ENCODE measurements around the gene VPS37C.
"Not testable (repeated sequence)": the region's sequence is repeated elsewhere in the genome, so short reads cannot be mapped to it uniquely, and the experiment has no call there.

VPS37C gene

DNA sequence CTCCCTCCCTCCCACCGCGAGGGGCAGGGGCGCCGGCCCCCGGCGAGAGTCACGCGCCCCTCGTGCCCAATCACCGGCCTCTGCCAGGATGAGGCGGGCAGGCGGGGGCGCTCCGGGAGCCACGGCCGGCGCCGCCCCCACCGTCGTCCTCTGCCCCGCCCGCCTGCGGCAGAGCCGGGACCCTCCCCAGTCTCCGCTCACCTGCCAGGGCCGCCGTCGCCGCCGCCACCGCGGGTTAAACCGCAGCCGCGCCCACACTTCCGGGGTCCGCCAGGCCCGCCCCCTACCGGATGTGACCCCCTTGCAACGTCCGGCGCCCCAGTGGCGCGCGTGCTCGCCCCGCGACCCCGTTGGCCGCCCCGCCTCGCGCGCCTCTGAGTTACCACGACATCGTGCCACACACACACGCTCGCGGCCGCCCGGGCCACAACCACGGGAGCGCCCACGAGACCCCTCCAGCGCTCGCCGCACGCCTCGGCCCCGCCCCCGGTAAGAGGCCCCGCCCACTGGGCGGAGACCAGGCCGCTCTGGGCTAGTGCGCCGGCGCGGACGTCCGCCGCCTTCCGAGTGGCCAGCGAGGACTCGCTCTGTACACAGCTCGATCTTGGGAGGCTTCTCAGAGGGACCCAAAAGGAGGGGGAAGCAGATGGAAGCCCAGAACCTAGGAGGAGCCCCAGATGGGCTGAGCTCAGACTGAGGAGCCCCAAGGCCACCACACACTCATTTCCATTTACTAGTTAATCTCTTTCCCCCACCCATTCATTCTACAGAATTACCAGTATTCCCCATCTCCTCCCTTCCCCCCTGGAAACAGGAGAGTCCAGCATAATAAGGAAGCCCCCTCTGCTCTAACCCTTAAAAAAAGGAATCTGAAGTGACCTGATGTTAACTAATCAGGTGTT is at the start of gene VPS37C:
Gene VPS37C, minus strand, starts transcription at position 237 of the 902 bp plus-strand sequence. CDS start 22,597 bp downstream, outside the sequence.
- H3K4me3 Mint-ChIP-seq = peak within 1 kb of the TSS; percentile 90
- H3K4me1 Mint-ChIP-seq = peaks cover 51% of the 10 kb centered on the region
- peaks cover 9% of the 10 kb centered on the region for H3K36me3 Mint-ChIP-seq
- DNase-seq (ENCODE audit: low spot score in 2 of 2) = peak; percentile 96 to 99
- H3K27ac Mint-ChIP-seq = peak within 1 kb of the TSS; percentile 97
- peaks cover 2% of the 10 kb centered on the region for H3K9me3 Mint-ChIP-seq
- ATAC-seq (ENCODE audit: low read depth) = peak; percentile 69
- no peaks in the 10 kb centered on the region for H3K27me3 Mint-ChIP-seq

DNA sequence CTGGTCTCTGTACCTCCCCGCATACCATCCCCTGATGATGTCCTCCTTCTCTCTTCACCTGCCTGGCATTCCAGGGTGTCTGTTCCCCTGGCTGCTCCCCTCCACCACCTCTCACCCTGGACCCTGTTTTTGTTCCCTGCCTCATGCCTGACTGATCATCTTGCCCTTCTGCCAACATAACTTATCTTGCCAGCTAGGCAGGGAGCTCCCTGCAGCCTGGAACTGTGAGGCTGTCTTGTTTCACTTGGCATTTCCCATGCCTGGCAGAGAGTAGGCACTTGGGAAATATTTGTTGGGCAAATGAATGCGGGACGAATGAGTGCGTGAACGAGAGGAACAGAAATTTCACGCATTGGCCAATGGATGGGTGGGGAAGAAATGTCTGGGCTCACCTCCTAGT is 49.4 kb upstream of the VPS37C start:
- not testable (repeated sequence) for H3K27me3 Mint-ChIP-seq; H3K4me1 Mint-ChIP-seq; DNase-seq (ENCODE audit: low spot score in 2 of 2); H3K27ac Mint-ChIP-seq; ATAC-seq (ENCODE audit: low read depth); H3K9me3 Mint-ChIP-seq; H3K36me3 Mint-ChIP-seq; H3K4me3 Mint-ChIP-seq

DNA sequence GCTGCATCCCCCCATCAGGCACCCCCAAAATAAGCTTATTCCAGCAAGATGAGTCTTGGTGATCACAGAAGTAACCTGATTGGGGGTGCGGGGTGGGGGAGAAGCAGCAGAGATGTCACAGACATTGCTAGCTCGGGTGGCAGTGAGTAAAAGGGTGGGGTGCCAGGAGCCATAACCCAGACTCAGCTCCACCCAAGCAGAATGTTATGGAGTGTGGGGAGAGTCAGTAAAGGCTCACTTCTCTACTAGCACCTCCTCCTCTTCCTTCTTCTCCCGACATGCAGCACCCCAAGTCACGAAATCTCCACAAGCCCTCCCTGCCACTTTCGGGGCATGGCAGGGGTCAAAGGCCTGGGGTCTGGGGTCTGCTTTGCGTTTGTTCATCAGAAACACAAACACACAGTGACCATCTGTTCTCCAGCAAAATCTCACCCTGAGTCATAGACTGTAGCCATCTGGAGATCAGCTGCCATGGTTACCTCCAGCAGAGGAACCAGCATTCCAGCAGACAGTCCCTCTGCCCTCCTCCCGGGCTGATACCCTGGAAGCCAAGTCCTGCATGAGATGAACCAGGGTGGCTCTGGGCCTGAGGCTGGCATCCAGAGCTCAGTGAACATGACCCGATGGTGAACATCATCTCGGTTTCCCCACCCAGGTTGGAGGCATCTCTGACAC is 46.5 kb upstream of the VPS37C start:
- not testable (repeated sequence) for H3K9me3 Mint-ChIP-seq; H3K27ac Mint-ChIP-seq; H3K27me3 Mint-ChIP-seq; ATAC-seq (ENCODE audit: low read depth); H3K4me3 Mint-ChIP-seq; H3K4me1 Mint-ChIP-seq; DNase-seq (ENCODE audit: low spot score in 2 of 2); H3K36me3 Mint-ChIP-seq

DNA sequence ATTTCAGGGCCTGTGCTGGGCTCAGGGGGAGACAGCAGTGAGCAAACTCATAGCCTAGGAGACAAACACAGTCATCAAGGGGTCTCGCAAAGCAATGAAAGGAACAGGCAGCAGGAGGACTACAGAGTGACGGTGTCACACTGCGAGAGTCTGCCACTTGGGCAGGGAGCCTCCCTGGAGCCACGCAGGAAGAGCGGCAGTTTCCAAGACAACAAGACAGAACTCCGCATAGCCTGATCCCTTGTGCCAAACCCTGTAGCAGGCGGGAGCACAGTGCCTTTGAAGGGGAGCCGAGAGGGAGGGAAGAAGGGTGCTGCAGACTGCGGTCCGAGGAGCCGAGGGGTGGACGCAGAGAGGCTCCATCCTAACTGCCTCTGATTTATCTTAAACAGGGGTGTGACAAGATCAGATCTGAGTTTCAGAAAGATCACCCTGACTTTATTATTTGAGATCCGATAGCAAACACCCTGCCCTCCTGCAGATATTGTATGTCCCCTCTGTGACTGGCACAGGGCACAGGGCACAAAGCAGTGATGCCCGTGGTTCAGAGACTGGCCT is 43.4 kb upstream of the VPS37C start:
- H3K27me3 Mint-ChIP-seq; DNase-seq (ENCODE audit: low spot score in 2 of 2); ATAC-seq (ENCODE audit: low read depth); H3K4me3 Mint-ChIP-seq; H3K36me3 Mint-ChIP-seq; H3K4me1 Mint-ChIP-seq; H3K9me3 Mint-ChIP-seq; H3K27ac Mint-ChIP-seq: not testable (repeated sequence)

DNA sequence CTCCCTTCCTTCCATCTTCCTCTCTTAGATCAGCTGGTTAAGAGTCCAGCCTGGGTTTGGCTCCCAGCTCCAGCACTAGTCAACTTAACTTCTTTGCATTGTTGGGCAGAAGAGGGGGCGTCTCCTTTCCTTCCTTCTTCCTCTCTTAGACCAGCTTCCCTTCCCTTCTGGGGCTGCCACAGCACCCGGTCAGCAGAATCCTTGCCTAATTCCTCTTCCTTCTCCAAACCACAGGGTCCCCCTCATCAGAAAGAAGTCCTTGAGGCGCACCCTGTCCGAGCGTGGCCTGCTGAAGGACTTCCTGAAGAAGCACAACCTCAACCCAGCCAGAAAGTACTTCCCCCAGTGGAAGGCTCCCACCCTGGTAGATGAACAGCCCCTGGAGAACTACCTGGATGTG is 42.6 kb upstream of the VPS37C start:
- ATAC-seq (ENCODE audit: low read depth); DNase-seq (ENCODE audit: low spot score in 2 of 2); H3K4me3 Mint-ChIP-seq; H3K27ac Mint-ChIP-seq; H3K36me3 Mint-ChIP-seq; H3K9me3 Mint-ChIP-seq; H3K27me3 Mint-ChIP-seq; H3K4me1 Mint-ChIP-seq: not testable (repeated sequence)

DNA sequence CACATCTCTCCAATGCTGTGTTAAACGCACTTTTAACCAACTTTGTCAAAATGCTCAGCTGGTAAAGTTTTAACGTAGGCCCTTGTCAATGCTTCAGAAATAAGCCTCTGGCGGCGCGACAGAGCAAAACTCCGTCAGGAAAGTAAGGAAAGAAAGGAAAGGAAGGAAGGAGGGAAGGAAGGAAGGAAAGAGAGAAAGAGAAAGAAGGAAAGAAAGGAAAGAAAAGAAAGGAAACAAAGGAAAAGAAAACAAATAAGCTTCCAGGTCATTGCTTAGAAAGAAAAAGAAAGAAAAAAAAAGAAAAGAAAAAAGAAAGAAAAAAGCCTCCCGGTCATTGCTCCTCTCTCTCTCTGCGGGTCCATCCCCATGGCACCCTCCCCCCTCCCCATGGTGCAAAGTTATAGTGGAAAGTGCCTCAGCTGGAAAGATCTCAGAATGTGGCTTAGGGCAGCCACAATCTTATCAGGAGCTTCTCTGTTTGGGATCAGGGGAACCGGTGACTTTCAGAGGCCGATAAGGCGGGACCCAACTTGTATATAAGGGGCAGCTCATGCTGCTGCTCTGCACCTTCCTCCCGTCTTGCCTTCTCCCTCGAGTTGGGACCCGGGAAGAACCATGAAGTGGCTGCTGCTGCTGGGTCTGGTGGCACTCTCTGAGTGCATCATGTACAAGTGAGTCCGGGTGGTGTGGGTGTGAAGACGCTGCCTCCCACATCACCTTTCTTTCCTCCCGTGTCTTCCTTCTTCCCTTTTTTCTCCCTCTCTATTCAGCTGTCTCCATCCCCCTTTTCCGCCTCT is 41.9 kb upstream of the VPS37C start, which contains the start of gene PGA3:
Gene PGA3, plus strand, starts transcription at position 566 of the 797 bp plus-strand sequence. Its CDS starts 50 bp downstream, at position 616.
- H3K4me1 Mint-ChIP-seq; H3K36me3 Mint-ChIP-seq; H3K27ac Mint-ChIP-seq; H3K4me3 Mint-ChIP-seq; H3K9me3 Mint-ChIP-seq; ATAC-seq (ENCODE audit: low read depth); H3K27me3 Mint-ChIP-seq; DNase-seq (ENCODE audit: low spot score in 2 of 2): not testable (repeated sequence)

DNA sequence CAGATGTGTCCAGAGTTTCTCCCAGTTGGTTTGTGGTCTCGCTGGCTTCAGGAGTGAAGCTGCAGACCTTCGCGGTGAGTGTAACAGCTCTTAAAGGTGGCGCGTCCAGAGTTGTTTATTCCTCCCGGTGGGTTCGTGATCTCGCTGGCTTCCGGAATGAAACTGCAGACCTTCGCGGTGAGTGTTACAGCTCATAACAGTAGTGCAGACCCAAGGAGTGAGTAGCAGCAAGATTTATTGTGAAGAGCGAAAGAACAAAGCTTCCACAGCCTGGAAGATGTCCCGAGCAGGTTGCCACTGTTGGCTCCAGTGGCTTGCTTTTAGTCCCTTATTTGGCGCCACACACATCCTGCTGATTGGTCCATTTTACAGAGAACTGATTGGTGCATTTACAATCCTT is 40.2 kb upstream of the VPS37C start:
- Mint-ChIP-seq H3K36me3 (no peaks in the 10 kb centered on the region), H3K4me1 (no peaks in the 10 kb centered on the region), H3K27me3 (peaks cover 13% of the 10 kb centered on the region), H3K4me3 (no peak overlapping the region), H3K27ac (no peak overlapping the region), H3K9me3 (peaks cover 2% of the 10 kb centered on the region)
- DNase-seq (ENCODE audit: low spot score in 2 of 2) = no peak
- no peak for ATAC-seq (ENCODE audit: low read depth)

DNA sequence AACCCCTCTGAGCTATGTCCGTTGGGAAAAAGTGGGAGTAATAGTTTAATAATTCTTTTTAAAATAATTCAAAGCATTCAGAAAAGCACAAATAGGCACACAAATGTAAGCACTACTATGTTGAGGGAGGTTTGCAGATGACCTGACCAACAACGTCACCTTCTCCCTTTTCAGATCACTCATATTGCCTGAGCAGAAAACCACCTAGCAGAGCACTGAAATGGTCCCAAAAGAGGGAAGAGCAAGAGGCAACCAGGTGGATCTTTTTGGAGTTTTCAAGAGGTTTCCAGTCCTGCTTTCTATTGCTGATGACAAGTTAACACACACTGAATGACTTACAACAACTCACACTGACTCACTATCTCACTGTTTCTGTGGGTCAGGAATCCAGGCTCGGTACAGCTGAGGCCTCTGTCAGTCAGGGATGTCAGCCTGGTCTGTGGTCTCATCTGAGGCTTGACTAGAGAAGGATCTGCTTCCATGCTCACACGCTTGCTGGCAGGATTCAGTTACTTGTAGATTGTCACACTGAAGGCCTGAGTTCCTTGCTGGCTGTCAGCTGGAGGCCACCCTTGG is 37.8 kb upstream of the VPS37C start:
- no peak overlapping the region for H3K27ac Mint-ChIP-seq
- no peak overlapping the region for H3K4me3 Mint-ChIP-seq
- DNase-seq (ENCODE audit: low spot score in 2 of 2) = no peak
- no peak for ATAC-seq (ENCODE audit: low read depth)
- peaks cover 16% of the 10 kb centered on the region for H3K27me3 Mint-ChIP-seq
- H3K9me3 Mint-ChIP-seq = peaks cover 2% of the 10 kb centered on the region
- H3K4me1 Mint-ChIP-seq = no peaks in the 10 kb centered on the region
- H3K36me3 Mint-ChIP-seq = no peaks in the 10 kb centered on the region

DNA sequence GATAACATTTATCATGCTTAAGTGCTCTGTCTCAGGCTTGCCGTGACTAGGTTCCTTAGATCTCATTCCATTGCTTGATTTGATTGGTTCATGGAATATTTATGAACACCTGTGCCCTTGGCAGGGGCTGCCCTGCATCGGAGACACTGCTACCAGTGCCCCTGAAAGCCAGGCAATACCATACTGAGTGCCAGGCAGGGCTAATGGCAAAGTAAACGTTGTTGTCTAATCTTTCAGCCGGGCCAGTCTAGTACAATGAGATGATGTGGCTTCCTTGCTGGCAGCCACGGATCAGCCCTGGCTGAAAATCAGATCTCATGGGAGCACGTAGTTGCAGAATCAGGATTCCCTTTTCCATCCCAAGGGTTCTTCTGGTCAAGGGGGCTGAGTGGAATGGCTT is 37.1 kb upstream of the VPS37C start:
- Mint-ChIP-seq H3K27me3 (peaks cover 19% of the 10 kb centered on the region), H3K4me1 (no peaks in the 10 kb centered on the region), H3K36me3 (no peaks in the 10 kb centered on the region), H3K4me3 (no peak overlapping the region), H3K27ac (no peak overlapping the region), H3K9me3 (peaks cover 2% of the 10 kb centered on the region)
- DNase-seq (ENCODE audit: low spot score in 2 of 2) (no peak), ATAC-seq (ENCODE audit: low read depth) (no peak)

DNA sequence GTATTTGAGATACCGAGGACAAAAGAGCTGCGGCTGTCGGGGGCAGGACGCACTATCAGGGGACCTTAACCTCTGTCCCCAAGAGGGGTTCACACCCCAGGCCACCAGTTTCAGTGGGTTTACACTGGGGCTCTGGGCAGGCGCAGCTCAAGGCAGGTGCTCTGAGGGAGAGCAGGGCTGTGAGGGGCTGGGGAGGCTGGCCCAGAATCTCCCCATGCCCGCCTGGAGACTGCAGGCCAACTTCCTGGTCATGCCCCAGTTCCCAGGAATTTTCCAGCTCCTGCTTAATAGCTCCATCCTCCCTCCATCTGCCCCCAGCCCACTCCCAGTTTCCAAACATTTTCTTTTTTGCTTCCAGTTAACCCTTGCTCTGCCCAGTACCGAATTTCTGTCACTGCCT is 34.5 kb upstream of the VPS37C start:
- no peak overlapping the region for H3K27ac Mint-ChIP-seq
- no peak overlapping the region for H3K4me3 Mint-ChIP-seq
- peaks cover 12% of the 10 kb centered on the region for H3K27me3 Mint-ChIP-seq
- H3K9me3 Mint-ChIP-seq = peaks cover 2% of the 10 kb centered on the region
- H3K36me3 Mint-ChIP-seq = no peaks in the 10 kb centered on the region
- no peak for ATAC-seq (ENCODE audit: low read depth)
- no peak for DNase-seq (ENCODE audit: low spot score in 2 of 2)
- no peaks in the 10 kb centered on the region for H3K4me1 Mint-ChIP-seq

DNA sequence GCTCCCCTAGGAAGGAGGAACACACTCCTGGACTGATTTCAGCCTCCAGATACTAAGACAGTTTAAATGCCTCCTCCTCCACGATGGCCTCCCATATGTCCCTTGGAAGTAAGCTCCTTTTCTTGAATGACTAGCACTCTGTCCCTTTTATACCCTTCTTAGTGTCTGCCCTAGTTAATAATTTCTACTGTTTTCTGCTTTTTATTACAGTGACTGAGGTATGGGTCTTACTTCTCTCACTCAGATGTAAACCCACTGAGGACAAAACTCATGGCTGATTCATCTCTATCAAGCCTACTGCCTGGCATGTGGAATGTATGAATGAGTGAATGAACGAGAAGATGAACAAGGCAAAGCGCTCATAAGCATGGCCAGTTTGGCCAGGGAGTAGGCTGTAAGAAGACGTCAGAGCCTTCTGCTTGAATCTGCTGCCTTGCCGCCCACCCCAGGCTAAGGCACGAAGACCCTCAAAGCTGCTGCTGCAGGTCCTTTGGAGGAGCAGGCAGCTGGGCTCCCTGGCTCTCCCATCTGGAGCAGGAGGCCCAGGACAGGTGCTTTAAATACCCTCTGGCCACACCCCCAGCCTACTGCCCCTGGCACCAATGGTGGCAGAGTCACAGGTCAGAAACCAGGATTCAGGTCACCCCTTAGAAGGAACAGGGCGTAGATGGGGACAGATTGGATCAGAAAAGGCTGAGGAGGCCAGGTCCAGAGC is 33.9 kb upstream of the VPS37C start:
- no peak for DNase-seq (ENCODE audit: low spot score in 2 of 2)
- Mint-ChIP-seq H3K27ac (no peak overlapping the region), H3K9me3 (peaks cover 2% of the 10 kb centered on the region), H3K36me3 (no peaks in the 10 kb centered on the region), H3K27me3 (peaks cover 12% of the 10 kb centered on the region), H3K4me1 (no peaks in the 10 kb centered on the region), H3K4me3 (no peak overlapping the region)
- no peak for ATAC-seq (ENCODE audit: low read depth)

DNA sequence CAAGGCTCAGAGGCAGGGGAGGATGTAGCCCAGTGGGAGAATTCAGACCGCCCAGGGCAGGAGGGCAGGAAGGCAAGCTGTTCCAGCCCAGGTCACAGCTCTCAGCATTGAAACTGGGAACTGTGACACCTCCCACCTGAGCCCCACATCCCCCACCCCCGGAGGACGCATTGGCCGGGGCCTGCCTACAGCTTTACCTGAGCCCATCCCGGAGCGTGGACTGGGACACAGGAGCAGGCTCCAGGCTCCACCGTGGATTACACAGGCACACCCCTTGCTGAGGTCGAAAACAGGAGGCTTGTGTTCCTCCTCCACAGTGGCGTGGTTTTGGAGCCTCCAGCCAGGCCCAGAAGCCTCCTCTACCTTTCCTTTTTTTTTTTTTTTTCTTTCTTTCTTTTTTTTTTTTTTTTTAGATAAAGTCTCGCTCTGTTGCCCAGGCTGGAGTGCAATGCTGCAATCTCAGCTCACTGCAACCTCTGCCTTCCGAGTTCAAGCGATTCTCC is 33.0 kb upstream of the VPS37C start:
- no peak overlapping the region for H3K4me3 Mint-ChIP-seq
- no peaks in the 10 kb centered on the region for H3K36me3 Mint-ChIP-seq
- DNase-seq (ENCODE audit: low spot score in 2 of 2) = no peak
- H3K27ac Mint-ChIP-seq = no peak overlapping the region
- no peak for ATAC-seq (ENCODE audit: low read depth)
- H3K27me3 Mint-ChIP-seq = peaks cover 15% of the 10 kb centered on the region
- peaks cover 2% of the 10 kb centered on the region for H3K9me3 Mint-ChIP-seq
- no peaks in the 10 kb centered on the region for H3K4me1 Mint-ChIP-seq

DNA sequence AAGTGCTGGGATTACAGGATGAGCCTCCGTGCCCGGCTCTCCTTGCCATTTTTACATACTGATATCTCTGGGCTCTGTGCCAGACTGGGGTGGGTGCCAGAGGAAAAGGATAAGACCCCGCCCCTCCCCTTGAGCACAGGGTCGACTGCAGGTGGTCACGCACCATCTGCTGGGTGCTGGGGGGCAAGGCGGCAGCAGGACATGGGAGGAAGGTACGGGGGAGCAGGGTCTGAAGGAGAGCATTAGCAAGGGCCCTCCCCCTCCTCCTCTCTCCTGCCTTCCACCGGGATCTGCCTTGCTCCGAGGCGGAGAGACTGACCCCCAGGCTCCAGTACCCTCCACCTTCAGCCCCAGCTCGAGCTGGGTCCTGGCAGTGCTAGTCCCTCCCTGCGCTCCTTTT is 32.4 kb upstream of the VPS37C start:
- Mint-ChIP-seq H3K4me3 (no peak overlapping the region), H3K4me1 (no peaks in the 10 kb centered on the region), H3K36me3 (no peaks in the 10 kb centered on the region), H3K27ac (no peak overlapping the region), H3K9me3 (no peaks in the 10 kb centered on the region), H3K27me3 (peaks cover 15% of the 10 kb centered on the region)
- ATAC-seq (ENCODE audit: low read depth) (no peak), DNase-seq (ENCODE audit: low spot score in 2 of 2) (no peak)
